Measurements from ENCODE around the gene GCHFR. TPM values are rescaled to one million over a fixed set of nuclear protein-coding genes. Genes with fewer than 3 reads are reported as not detected.

GCHFR gene
- total RNA-seq, 2 experiments from 2014 or later: 25.9 to 29.1 TPM

DNA sequence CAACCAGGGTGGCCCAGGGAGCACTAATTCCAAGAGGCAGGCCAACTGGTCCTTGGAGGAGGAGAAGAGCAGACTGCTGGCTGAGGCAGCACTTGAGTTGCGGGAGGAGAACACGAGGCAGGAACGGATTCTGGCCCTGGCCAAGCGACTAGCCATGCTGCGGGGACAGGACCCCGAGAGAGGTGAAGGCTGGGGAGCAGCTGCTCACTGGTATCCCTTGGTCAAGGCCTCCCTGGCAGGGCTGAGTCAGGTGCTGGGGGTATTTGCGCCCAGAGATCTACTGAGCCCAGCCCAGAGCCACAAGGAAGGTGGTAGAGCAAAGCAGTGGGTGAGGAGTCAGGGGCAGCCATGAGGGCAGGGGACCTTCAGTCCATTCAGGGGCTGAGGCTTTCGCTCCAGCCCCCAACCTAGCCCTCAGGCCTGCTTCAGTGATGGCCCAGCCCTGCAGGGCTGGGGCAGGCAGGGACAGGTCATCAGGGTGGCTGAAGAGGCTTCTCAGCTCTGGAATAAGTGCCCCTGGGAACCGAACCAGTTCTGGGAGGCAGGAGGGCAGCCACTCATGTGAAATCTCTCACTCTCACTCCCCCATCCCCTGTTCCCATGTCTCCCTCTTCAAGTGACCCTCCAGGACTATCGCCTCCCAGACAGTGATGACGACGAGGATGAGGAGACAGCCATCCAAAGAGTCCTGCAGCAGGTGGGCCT is 49.0 kb downstream of the GCHFR start:
- Mint-ChIP-seq H3K4me3 (no peak overlapping the region), H3K9me3 (ENCODE audit: low read depth) (no peaks in the 10 kb centered on the region), H3K27ac (no peak overlapping the region), H3K27me3 (no peaks in the 10 kb centered on the region), H3K36me3 (peaks cover 7% of the 10 kb centered on the region), H3K4me1 (peaks cover 13% of the 10 kb centered on the region)
- ATAC-seq (no peak), DNase-seq (no peak)
- CTCF ChIA-PET: interaction anchor here (1.0 to 1.6 kb wide), 2 partner anchors 45 to 90 kb away, joined by 3 to 4 read pairs; no protein-coding TSS in a partner anchor

DNA sequence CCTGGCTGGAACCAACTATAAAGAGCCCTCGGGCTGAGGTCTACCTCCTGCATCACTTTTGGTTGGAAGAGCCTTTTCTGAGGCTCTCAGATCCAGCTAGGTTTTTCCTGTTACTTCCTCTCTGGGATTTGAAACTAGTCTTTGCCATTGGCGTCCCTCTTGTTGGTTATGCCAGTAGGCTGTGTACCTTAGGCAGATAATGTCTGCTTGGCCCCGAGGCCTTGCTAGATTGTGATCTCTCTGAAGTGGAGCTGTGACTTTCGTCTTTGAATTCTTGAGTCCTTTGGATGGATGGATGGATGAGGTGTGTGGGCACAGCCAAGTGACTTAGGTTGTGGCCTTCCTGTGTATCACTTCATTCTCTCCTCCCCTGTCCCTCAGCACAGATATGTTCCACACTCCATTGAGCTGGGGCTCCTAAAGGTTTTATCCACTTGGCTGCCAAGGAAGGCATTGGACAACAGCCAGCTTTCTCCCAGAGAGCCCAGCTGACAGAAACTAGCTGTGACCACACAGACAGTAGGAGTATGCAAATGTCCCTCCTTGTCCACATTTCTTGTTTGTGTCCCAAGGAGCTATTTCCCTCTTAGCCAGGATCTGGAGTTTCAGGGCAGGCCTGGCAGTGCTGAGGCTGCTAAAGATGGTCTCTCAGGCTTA is 51.3 kb downstream of the GCHFR start:
- H3K4me1 Mint-ChIP-seq: no peaks in the 10 kb centered on the region
- no peaks in the 10 kb centered on the region for H3K9me3 Mint-ChIP-seq (ENCODE audit: low read depth)
- no peak overlapping the region for H3K4me3 Mint-ChIP-seq
- CTCF ChIA-PET: interaction anchor here (2.9 kb wide), 1 partner anchor 44 kb away, joined by 10 read pairs; no protein-coding TSS in a partner anchor
- H3K27me3 Mint-ChIP-seq: peaks cover 2% of the 10 kb centered on the region
- no peak overlapping the region for H3K27ac Mint-ChIP-seq
- peaks cover 7% of the 10 kb centered on the region for H3K36me3 Mint-ChIP-seq
- DNase-seq: no peak
- ATAC-seq: no peak

Other genes with a start within 250 kb of the GCHFR start
- 10 to 100 TPM; 24.4 to 27.8 TPM for gene CCDC32, start 199.0 kb upstream of the GCHFR start, total RNA-seq
- gene RPUSD2, start 194.8 kb upstream of the GCHFR start, total RNA-seq: 10 to 100 TPM; 17.6 to 17.7 TPM
- gene KNL1, start 169.8 kb upstream of the GCHFR start, total RNA-seq: 10 to 100 TPM; 52.1 to 75.0 TPM
- 10 to 100 TPM; 73.0 to 83.3 TPM for gene RAD51, start 68.9 kb upstream of the GCHFR start, total RNA-seq
- 10 to 100 TPM; 30.9 to 33.1 TPM for gene RMDN3, start 8.8 kb upstream of the GCHFR start, total RNA-seq
- gene C15orf62, start 5.9 kb downstream of the GCHFR start, total RNA-seq: under 1 TPM; 0.45 to 0.82 TPM
- gene ZFYVE19, start 43.0 kb downstream of the GCHFR start, total RNA-seq: 10 to 100 TPM; 28.2 TPM
- gene DNAJC17, start 43.4 kb downstream of the GCHFR start, total RNA-seq: 10 to 100 TPM; 45.6 to 51.2 TPM
- not detected for gene PPP1R14D, start 64.6 kb downstream of the GCHFR start, total RNA-seq
- 1 to 10 TPM; 3.7 to 4.0 TPM for gene SPINT1, start 80.0 kb downstream of the GCHFR start, total RNA-seq
- not detected for gene RHOV, start 110.2 kb downstream of the GCHFR start, total RNA-seq
- 10 to 100 TPM; 16.9 to 19.5 TPM for gene VPS18, start 130.4 kb downstream of the GCHFR start, total RNA-seq
- under 1 TPM in 1 of 2 experiments, not detected in 1; 0.12 TPM for gene DLL4, start 165.3 kb downstream of the GCHFR start, total RNA-seq
- gene CHAC1, start 189.4 kb downstream of the GCHFR start, total RNA-seq: 10 to 100 TPM in 1 of 2 experiments, 1 to 10 TPM in 1; 8.3 to 13.0 TPM